PC-9 (cell line): ENCODE data around the gene STK10. TPM values are rescaled to one million over a fixed set of nuclear protein-coding genes. Genes with fewer than 3 reads are reported as not detected.

Source experiments
- BruUV-seq: library from RNA; stranded (reverse); fragments of 400-500 nt; replicated peaks from 2 replicates; lab custom pipeline; 2021; lab: Mats Ljungman, UMichigan
- CTCF ChIA-PET: fragments of 300-600 bp; sonication (Branson Sonifier 250); formaldehyde crosslinking; loops from one replicate; lab custom pipeline; 2022; ENCODE audit warnings: antibody characterized with exemption; lab: Charles Lee
- POLR2A ChIA-PET: fragments of 300-600 bp; sonication (Branson Sonifier 250); formaldehyde crosslinking; loops from one replicate; lab custom pipeline; 2022; ENCODE audit warnings: antibody characterized with exemption; ENCODE audit not compliant: unreplicated experiment; lab: Charles Lee
- DNase-seq, 2 experiments: peaks; one replicate each; pipeline versions ENCODE4 v3.0.0 to v3.0.0-alpha.2; 2015 to 2022; ENCODE audit warnings: mixed read lengths in 1 of 2
- H2AFZ ChIP-seq: fragments of 200-600 bp; sonication (generic); 2 replicates; pipeline ENCODE4 v1.8.1; 2017; ENCODE audit warnings: antibody characterized with exemption
- H3F3A ChIP-seq: fragments of 200-600 bp; sonication (generic); 2 replicates; pipeline ENCODE4 v1.8.1; 2017; ENCODE audit warnings: antibody characterized with exemption, mild to moderate bottlenecking, low read depth; ENCODE audit not compliant: insufficient read depth
- H3K27ac ChIP-seq: fragments of 200-600 bp; sonication (generic); 2 replicates; pipeline ENCODE4 v1.6.1; 2016; ENCODE audit warnings: mixed run types
- H3K27me3 ChIP-seq: fragments of 200-600 bp; sonication (generic); 2 replicates; pipeline ENCODE4 v1.6.1; 2016; ENCODE audit warnings: low read depth, mixed run types; ENCODE audit not compliant: insufficient read depth
- H3K36me3 ChIP-seq: fragments of 200-600 bp; sonication (generic); 2 replicates; pipeline ENCODE4 v1.6.1; 2016; ENCODE audit warnings: low read depth, mixed run types
- H3K4me1 ChIP-seq: fragments of 200-600 bp; sonication (generic); replicated peaks from 2 replicates; pipeline ENCODE4 v1.6.1; 2016; ENCODE audit warnings: mixed run types; ENCODE audit not compliant: insufficient read depth
- H3K4me2 ChIP-seq: fragments of 200-600 bp; sonication (generic); 2 replicates; pipeline ENCODE4 v1.6.1; 2017; ENCODE audit warnings: mixed run types
- H3K4me3 ChIP-seq: fragments of 200-600 bp; sonication (generic); 2 replicates; pipeline ENCODE4 v1.6.1; 2016; ENCODE audit warnings: mixed run types
- H3K79me2 ChIP-seq: fragments of 200-600 bp; sonication (generic); 2 replicates; pipeline ENCODE4 v1.6.1; 2017; ENCODE audit warnings: low read depth, mixed run types
- H3K9me2 ChIP-seq: fragments of 200-600 bp; sonication (generic); 2 replicates; pipeline ENCODE4 v1.8.1; 2017; ENCODE audit warnings: mild to moderate bottlenecking; ENCODE audit not compliant: insufficient read depth
- H3K9me3 ChIP-seq: fragments of 200-600 bp; sonication (generic); 2 replicates; pipeline ENCODE4 v1.8.1; 2016; ENCODE audit warnings: low read depth; ENCODE audit not compliant: insufficient read depth
- H4K20me1 ChIP-seq: fragments of 200-600 bp; sonication (generic); 2 replicates; pipeline ENCODE4 v1.8.1; 2017; ENCODE audit not compliant: insufficient read depth
- CTCF ChIP-seq: fragments of 200-600 bp; sonication (generic); conservative IDR thresholded peaks from 2 replicates; pipeline ENCODE4 v1.6.1; 2017; ENCODE audit warnings: mixed run types, antibody characterized with exemption, mild to moderate bottlenecking, moderate library complexity
- EZH2 ChIP-seq: fragments of 200-600 bp; sonication (generic); IDR thresholded peaks from 2 replicates; pipeline ENCODE4 v1.8.0; 2017; ENCODE audit warnings: antibody characterized with exemption, low read depth
- intact Hi-C: fragments of 100-400 bp; cut with micrococcal nuclease; formaldehyde crosslinking; loops from one replicate; pipeline ENCODE4 v1.10.0; 2022; ENCODE audit not compliant: unreplicated experiment
- total RNA-seq: library from RNA; stranded (reverse); gene quantifications from 2 replicates; pipeline ENCODE4 v1.2.3, GENCODE V29; 2021

STK10 gene
- total RNA-seq, 1 experiment from 2014 or later: 31.5 TPM

GRCh38 chr5:172093559-172093958 is 94.5 kb downstream of the STK10 start:
- H3K36me3 ChIP-seq: no peaks in the 10 kb centered on the region
- no peaks in the 10 kb centered on the region for H3F3A ChIP-seq
- H3K27ac ChIP-seq: no peak overlapping the region
- no peaks in the 10 kb centered on the region for H3K4me1 ChIP-seq
- no TSS peak for BruUV-seq
- DNase-seq: no peak
- no peak overlapping the region for H3K4me3 ChIP-seq
- ChIA-PET POLR2A (no interaction called here), CTCF (no interaction called here)
- no peak overlapping the region for H3K4me2 ChIP-seq
- no peaks in the 10 kb centered on the region for H3K9me3 ChIP-seq
- intact Hi-C loops: no loop called here
- H3K9me2 ChIP-seq: no peaks in the 10 kb centered on the region
- no peaks in the 10 kb centered on the region for H3K27me3 ChIP-seq
- TF ChIP-seq EZH2 (no peak), CTCF (no peak)
- no peaks in the 10 kb centered on the region for H3K79me2 ChIP-seq
- no peaks in the 10 kb centered on the region for H4K20me1 ChIP-seq
- no peak overlapping the region for H2AFZ ChIP-seq

GRCh38 chr5:172091956-172092732 is 95.9 kb downstream of the STK10 start:
- CTCF ChIA-PET: no interaction called here
- no TSS peak for BruUV-seq
- Histone ChIP-seq H3K4me1 (no peaks in the 10 kb centered on the region), H3K36me3 (no peaks in the 10 kb centered on the region), H3K27ac (no peak overlapping the region), H4K20me1 (no peaks in the 10 kb centered on the region), H3K79me2 (no peaks in the 10 kb centered on the region), H3K4me2 (no peak overlapping the region), H3F3A (no peaks in the 10 kb centered on the region), H3K9me3 (no peaks in the 10 kb centered on the region), H2AFZ (no peak overlapping the region), H3K27me3 (no peaks in the 10 kb centered on the region), H3K4me3 (no peak overlapping the region), H3K9me2 (no peaks in the 10 kb centered on the region)
- POLR2A ChIA-PET: no interaction called here
- intact Hi-C loops: no loop called here
- no peak for DNase-seq
- TF ChIP-seq EZH2 (no peak), CTCF (no peak)

GRCh38 chr5:172090976-172091547 is 97.0 kb downstream of the STK10 start:
- Histone ChIP-seq H3K79me2 (no peaks in the 10 kb centered on the region), H3K27me3 (no peaks in the 10 kb centered on the region), H3K4me1 (no peaks in the 10 kb centered on the region), H3F3A (no peaks in the 10 kb centered on the region), H3K9me3 (no peaks in the 10 kb centered on the region), H3K9me2 (no peaks in the 10 kb centered on the region), H3K27ac (no peak overlapping the region), H3K36me3 (no peaks in the 10 kb centered on the region), H4K20me1 (no peaks in the 10 kb centered on the region), H3K4me3 (no peak overlapping the region), H2AFZ (no peak overlapping the region), H3K4me2 (no peak overlapping the region)
- intact Hi-C loops: no loop called here
- ChIA-PET CTCF (interaction anchor here (0.6 kb wide), 1 partner anchor 164 kb away, joined by 4 read pairs; no protein-coding TSS in a partner anchor), POLR2A (no interaction called here)
- DNase-seq: no peak
- no TSS peak for BruUV-seq
- TF ChIP-seq CTCF: no peak
- no peak for TF ChIP-seq EZH2
